B cell (primary cell): ENCODE measurements around the gene PRR23E. TPM values are rescaled to one million over a fixed set of nuclear protein-coding genes. Genes with fewer than 3 reads are reported as not detected.

ENCODE experiments used
- ATAC-seq: fragments of 200-7000 bp; cut with Tn5 transposase; one replicate; pipeline ENCODE4 v1.10.0; 2021; ENCODE audit warnings: low read depth, mild to moderate bottlenecking, moderate number of reproducible peaks, moderate library complexity
- CTCF ChIA-PET: fragments of 350-600 bp; sonication (Branson Sonifier 250); formaldehyde crosslinking; loops from one replicate; lab custom pipeline; 2021; ENCODE audit warnings: antibody characterized with exemption, inconsistent platforms; lab: Charles Lee
- POLR2A ChIA-PET: fragments of 350-600 bp; sonication (Branson Sonifier 250); formaldehyde crosslinking; loops from one replicate; lab custom pipeline; 2021; ENCODE audit warnings: antibody characterized with exemption; lab: Charles Lee
- DNase-seq: peaks from one replicate; pipeline ENCODE4 v3.0.0; 2013
- H2AFZ ChIP-seq: 2 replicates; pipeline ENCODE4 v1.6.1; 2012; ENCODE audit warnings: mild to moderate bottlenecking, low read depth, low read length; ENCODE audit not compliant: insufficient read depth, poor library complexity, severe bottlenecking
- H3K27ac ChIP-seq, 2 donors: 1 replicate in 1 of 2; 2 replicates in 1 of 2; pipeline ENCODE4 v1.5.1; 2012 to 2013; ENCODE audit warnings: low read length in 2 of 2, mild to moderate bottlenecking in 2 of 2, moderate library complexity in 1 of 2
- H3K27me3 ChIP-seq, 4 experiments: fragments of 200-600 bp in 1 of 4; sonication (generic) in 1 of 4; replicated peaks in 1 of 4; 1 replicate in 2 of 4; 2 replicates in 2 of 4; pipeline versions ENCODE4 v1.6.1 to v1.7.0; 2013 to 2016; ENCODE audit warnings: low read length in 3 of 4, mild to moderate bottlenecking in 2 of 4, mixed read lengths in 1 of 4, moderate library complexity in 1 of 4; ENCODE audit not compliant: insufficient read depth in 4 of 4, control insufficient read depth in 3 of 4; ENCODE audit errors: control extremely low read depth in 1 of 4
- H3K36me3 ChIP-seq, 2 experiments: replicated peaks in 1 of 2; 1 replicate in 1 of 2; 2 replicates in 1 of 2; pipeline versions ENCODE4 v1.6.1 to v1.7.1; 2013; ENCODE audit warnings: low read length in 1 of 2; ENCODE audit not compliant: insufficient read depth in 2 of 2, control insufficient read depth in 1 of 2; ENCODE audit errors: control extremely low read depth in 1 of 2, extremely low read depth in 1 of 2
- H3K4me1 ChIP-seq, 2 donors: fragments of 200-600 bp in 1 of 2; sonication (generic) in 1 of 2; 1 replicate in 1 of 2; 2 replicates in 1 of 2; pipeline versions ENCODE4 v1.5.1 to v1.6.1; 2013 to 2017; ENCODE audit warnings: low read length in 2 of 2; ENCODE audit not compliant: control insufficient read depth in 2 of 2, insufficient read depth in 2 of 2
- H3K4me2 ChIP-seq: replicated peaks from 2 replicates; pipeline ENCODE3; 2012; ENCODE audit warnings: mild to moderate bottlenecking, low read depth, low read length; ENCODE audit not compliant: poor library complexity, severe bottlenecking
- H3K4me3 ChIP-seq, 5 experiments: fragments of 200-600 bp in 1 of 5; sonication (generic) in 1 of 5; 1 replicate in 3 of 5; 2 replicates in 2 of 5; pipeline versions ENCODE4 v1.5.1 to v1.7.0; 2011 to 2016; ENCODE audit warnings: low read length in 4 of 5, mild to moderate bottlenecking in 4 of 5, low read depth in 2 of 5, control low read depth in 1 of 5, moderate library complexity in 1 of 5; ENCODE audit not compliant: insufficient read depth in 1 of 5; ENCODE audit errors: control extremely low read depth in 1 of 5, extremely low read depth in 1 of 5
- H3K79me2 ChIP-seq: fragments of 200-600 bp; sonication (generic); one replicate; pipeline ENCODE4 v1.6.0; 2016; ENCODE audit warnings: low read length; ENCODE audit not compliant: control insufficient read depth, insufficient read depth
- H3K9ac ChIP-seq: fragments of 200-600 bp; sonication (generic); 2 replicates; pipeline ENCODE4 v1.6.1; 2017; ENCODE audit warnings: mild to moderate bottlenecking, low read length, moderate library complexity
- H3K9me3 ChIP-seq, 3 donors: one replicate each; pipeline versions ENCODE4 v1.6.1 to v1.7.1; 2013; ENCODE audit warnings: low read length in 2 of 3; ENCODE audit not compliant: control insufficient read depth in 2 of 3, insufficient read depth in 1 of 3; ENCODE audit errors: control extremely low read depth in 1 of 3
- H4K20me1 ChIP-seq: 2 replicates; pipeline ENCODE4 v1.6.0; 2012; ENCODE audit warnings: mild to moderate bottlenecking, low read length; ENCODE audit not compliant: insufficient read depth, control insufficient read depth, poor library complexity, severe bottlenecking
- H3K27ac Mint-ChIP-seq: one replicate; pipeline ENCODE4 v1.8.0; 2021; ENCODE audit warnings: mixed read lengths
- H3K27me3 Mint-ChIP-seq: one replicate; pipeline ENCODE4 v1.8.0; 2021; ENCODE audit warnings: mixed read lengths
- H3K4me1 Mint-ChIP-seq: one replicate; pipeline ENCODE4 v1.8.0; 2021; ENCODE audit warnings: mixed read lengths
- H3K4me3 Mint-ChIP-seq: one replicate; pipeline ENCODE4 v1.8.0; 2021; ENCODE audit warnings: mixed read lengths
- H3K9me3 Mint-ChIP-seq: one replicate; pipeline ENCODE4 v1.8.0; 2022; ENCODE audit warnings: mixed read lengths; ENCODE audit not compliant: insufficient read depth
- CTCF ChIP-seq: fragments of 200-600 bp; IDR thresholded peaks from one replicate; pipeline ENCODE4 v1.8.0; 2022; ENCODE audit warnings: antibody characterized with exemption, mild to moderate bottlenecking
- EZH2 ChIP-seq: IDR thresholded peaks from 2 replicates; pipeline ENCODE4 v1.6.1; 2012; ENCODE audit warnings: borderline replicate concordance, low read depth, mild to moderate bottlenecking, moderate library complexity, low read length; ENCODE audit not compliant: insufficient read depth, poor library complexity, severe bottlenecking
- WGBS: methylation state at CpG from one replicate; pipeline ENCODE4 v1.1.5; 2013; ENCODE audit warnings: missing lambda C conversion rate; ENCODE audit not compliant: insufficient coverage; 5-methylcytosine and 5-hydroxymethylcytosine counted together
- intact Hi-C: fragments of 100-400 bp; cut with micrococcal nuclease; formaldehyde crosslinking; loops from one replicate; pipeline ENCODE4 v1.10.0; 2022
- polyA minus RNA-seq: library from RNA; depleted of rRNA, polyadenylated mRNA; stranded (reverse); fragments of >200 nt; gene quantifications from 2 replicates; pipeline ENCODE4 v1.2.3, GENCODE V29; 2012
- polyA plus RNA-seq: library from polyadenylated mRNA; depleted of rRNA; stranded (reverse); fragments of >200 nt; gene quantifications from 2 replicates; pipeline ENCODE4 v1.2.3, GENCODE V29; 2012
- total RNA-seq, 2 donors: library from RNA; stranded (reverse); fragments of 120-200 nt in 1 of 2; gene quantifications; 1 replicate in 1 of 2; 2 replicates in 1 of 2; pipeline versions ENCODE4 v1.2.3 to v1.2.4, GENCODE V29; 2013 to 2022

The PRR23E gene
- total RNA-seq (not detected in 2 replicates), polyA plus RNA-seq (not detected in 2 replicates), polyA minus RNA-seq (not detected in 2 replicates)
- total RNA-seq (2013), result not detected

- CTCF ChIA-PET, result interaction anchor here (1.5 kb wide), 1 partner anchor 9 kb away, joined by 3 read pairs; no protein-coding TSS in a partner anchor
- POLR2A ChIA-PET, result no interaction called here
Measured at GRCh38 chr3:127192576-127193232, at the start of gene PRR23E. Gene PRR23E (plus strand): TSS chr3:127193131. CDS start chr3:127196686, 3,555 bp downstream.

More at GRCh38 chr3:127192576-127193232, at the start of gene PRR23E:
- Histone ChIP-seq H3K4me2 (no peak within 1 kb of the TSS), H3K79me2 (no peaks in the 10 kb centered on the region), H3K9me3 (peaks cover 1 to 22% (median 3%) of the 10 kb centered on the region in 3 donors), H4K20me1 (no peaks in the 10 kb centered on the region), H3K4me1 (no peaks in the 10 kb centered on the region), H3K36me3 (no peaks in the 10 kb centered on the region), H3K9ac (no peak within 1 kb of the TSS), H3K27ac (no peak within 1 kb of the TSS), H3K27me3 (no peaks in the 10 kb centered on the region), H2AFZ (no peak within 1 kb of the TSS), H3K4me3 (no peak within 1 kb of the TSS)
- DNase-seq, result no peak
- intact Hi-C loops, result no loop called here
- H3K4me1 Mint-ChIP-seq, result no peaks in the 10 kb centered on the region
- 94% methylated on average over 31 of the region's 31 CpGs for WGBS
- H3K27ac Mint-ChIP-seq, result no peak within 1 kb of the TSS
- no peak for ATAC-seq
- H3K27me3 Mint-ChIP-seq, result peaks cover 5% of the 10 kb centered on the region
- peaks cover 2% of the 10 kb centered on the region for H3K9me3 Mint-ChIP-seq
- TF ChIP-seq CTCF (no peak), EZH2 (no peak)
- no peak within 1 kb of the TSS for H3K4me3 Mint-ChIP-seq
